Tibial nerve (tissue), 4 donors: Measurements from ENCODE around the gene PDLIM5.

Experiments
- CTCF ChIP-seq, 5 experiments: fragments of 200-600 bp in 3 of 5; fragments of 450-650 bp in 2 of 5; sonication (generic) in 3 of 5; IDR thresholded peaks; one replicate each; pipeline ENCODE4 v1.5.1; 2016 to 2019; ENCODE audit warnings: antibody characterized with exemption in 5 of 5, mild to moderate bottlenecking in 3 of 5, moderate library complexity in 2 of 5
- EP300 ChIP-seq, 2 donors: sonication (generic); formaldehyde crosslinking; IDR thresholded peaks; one replicate each; pipeline ENCODE4 v1.6.1; 2017; ENCODE audit warnings: antibody characterized with exemption in 2 of 2, mild to moderate bottlenecking in 1 of 2
- POLR2A ChIP-seq, 2 donors: fragments of 450-650 bp; IDR thresholded peaks; one replicate each; pipeline ENCODE4 v1.6.1; 2017; ENCODE audit warnings: antibody characterized with exemption in 2 of 2, mild to moderate bottlenecking in 2 of 2, moderate library complexity in 2 of 2

GRCh38 chr4:94497690-94498089 is 45.9 kb downstream of the PDLIM5 start:
- TF ChIP-seq CTCF (IDR thresholded peaks at IDR 0.05) (no peak), POLR2A (IDR thresholded peaks at IDR 0.05) (no peak), EP300 (IDR thresholded peaks at IDR 0.05) (no peak)
